ENCODE data around the gene EXOC6. TPM values are rescaled to one million over a fixed set of nuclear protein-coding genes. Genes with fewer than 3 reads are reported as not detected.

Gene EXOC6
- polyA plus RNA-seq, 1 donor, result 35.2 TPM

DNA sequence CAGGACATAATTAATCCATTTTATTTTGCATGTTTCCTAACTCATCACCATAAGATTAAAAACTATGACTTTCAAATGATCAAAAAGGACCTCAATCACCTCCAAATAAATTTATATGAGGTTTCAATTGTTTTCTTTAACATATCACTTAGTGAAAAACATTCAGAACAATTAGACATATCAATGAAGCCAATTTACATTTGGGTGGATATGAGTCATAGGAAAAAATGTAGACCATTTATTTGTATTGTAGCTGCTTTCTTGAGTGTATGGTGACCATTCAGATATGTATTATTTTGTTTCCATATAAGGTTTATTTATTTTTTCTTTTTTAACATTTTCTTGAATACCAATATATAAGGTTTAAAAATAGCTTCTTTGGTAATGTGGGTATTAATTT lies 13.3 kb upstream of the EXOC6 start:
- no peak for DNase-seq

DNA sequence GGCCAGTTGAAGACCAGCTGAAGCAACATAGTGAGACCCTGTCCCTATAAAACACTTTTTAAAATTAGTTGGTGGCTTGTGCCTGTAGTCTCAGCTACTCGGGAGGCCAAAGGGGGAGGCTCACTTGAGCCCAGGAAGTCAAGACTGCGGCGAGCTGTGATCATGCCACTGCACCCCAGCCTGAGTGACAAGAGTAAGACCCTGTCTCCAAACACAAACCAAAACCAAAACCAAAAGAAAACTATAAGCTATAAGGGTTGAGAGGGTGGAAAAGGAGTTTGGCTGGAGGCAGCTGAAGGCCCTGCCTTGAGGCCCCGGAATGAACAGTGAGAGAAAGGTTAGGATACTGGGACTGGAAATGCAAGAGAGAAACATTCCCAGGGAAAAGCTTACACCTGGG lies 10.9 kb upstream of the EXOC6 start:
- no peak for DNase-seq

DNA sequence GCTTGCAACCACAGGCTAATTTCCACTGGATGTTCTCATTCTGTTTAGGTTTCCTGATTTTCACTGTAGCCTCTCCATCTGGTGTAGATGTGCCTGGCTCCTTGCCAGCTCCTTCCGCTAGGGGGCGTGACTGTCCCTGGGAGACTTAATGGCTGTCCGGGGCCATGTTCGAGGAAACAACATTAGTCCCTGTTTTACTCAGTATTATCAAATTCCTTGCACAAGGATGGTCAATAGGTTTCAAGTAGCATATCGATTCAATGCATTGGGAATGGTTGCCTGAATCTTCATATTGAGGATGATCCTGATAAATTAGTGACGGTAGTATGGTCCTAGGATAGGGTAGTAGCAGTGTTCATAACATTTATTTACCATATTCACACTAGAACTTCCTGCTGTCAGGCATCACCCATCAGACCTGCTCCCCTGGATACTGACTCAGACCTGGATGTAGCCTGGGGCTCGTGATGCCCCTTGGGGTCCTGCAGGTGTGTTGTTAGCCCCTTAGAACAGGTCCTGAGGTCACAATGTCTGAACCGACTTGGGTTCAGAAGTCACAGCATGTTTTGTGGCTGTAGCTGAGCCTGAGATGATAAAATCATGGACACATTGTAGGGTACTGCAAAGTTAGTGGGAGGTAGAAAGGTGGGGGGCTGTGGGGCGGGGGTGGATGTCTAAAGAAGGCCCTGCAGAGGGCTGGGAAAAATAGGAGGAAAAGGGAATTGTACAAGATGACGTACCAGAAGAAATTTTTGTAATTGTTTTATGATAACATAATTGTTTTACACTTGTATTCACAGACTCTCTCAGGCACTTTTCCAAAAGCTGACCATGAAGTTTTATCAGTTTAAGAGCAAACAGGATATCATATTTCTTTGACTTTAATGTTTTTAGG lies 8.9 kb upstream of the EXOC6 start:
- DNase-seq, result peak; percentile 53

- DNase-seq, result no peak
Measured at GRCh38 chr10:92844746-92845145, 3.6 kb upstream of the EXOC6 start.

DNA sequence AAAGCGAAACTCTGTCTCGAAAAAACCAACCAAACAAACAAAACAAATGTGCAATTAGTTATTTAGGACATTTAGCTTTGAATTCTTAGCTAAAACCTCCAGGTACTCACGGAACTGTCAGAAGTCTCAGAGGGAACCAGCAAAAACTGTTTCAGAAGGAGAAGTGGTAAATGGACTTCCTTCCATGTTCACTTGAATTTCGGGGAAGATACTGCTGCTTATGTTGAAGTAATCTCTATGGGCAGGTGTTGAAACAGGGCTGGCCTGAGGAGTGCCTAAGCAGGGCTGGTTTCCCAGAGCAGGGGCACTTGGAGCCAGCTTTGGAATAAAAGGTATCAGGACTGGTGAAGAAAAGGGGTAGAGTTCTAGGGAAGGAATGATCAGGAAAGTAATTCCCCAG lies 2.4 kb upstream of the EXOC6 start:
- no peak for DNase-seq

DNA sequence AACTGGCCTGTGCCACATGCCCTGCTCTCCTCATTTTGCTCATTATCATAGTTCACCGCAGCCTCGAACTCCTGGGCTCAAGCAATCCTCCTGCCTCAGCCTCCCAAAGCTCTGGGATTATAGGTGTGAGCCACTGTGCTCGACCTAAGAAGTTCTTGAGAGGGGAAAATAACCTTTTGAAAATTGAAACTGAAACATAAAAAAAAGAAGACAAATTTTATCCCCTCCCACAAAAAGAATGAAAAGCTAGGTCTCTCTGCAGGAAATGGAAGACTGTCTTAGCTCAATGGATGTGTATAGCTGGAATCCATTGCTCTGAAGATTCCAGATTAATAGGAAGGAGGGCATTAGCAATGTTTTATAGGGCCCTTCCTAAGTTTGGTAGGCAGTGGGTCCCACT lies 2.0 kb upstream of the EXOC6 start:
- no peak for DNase-seq

DNA sequence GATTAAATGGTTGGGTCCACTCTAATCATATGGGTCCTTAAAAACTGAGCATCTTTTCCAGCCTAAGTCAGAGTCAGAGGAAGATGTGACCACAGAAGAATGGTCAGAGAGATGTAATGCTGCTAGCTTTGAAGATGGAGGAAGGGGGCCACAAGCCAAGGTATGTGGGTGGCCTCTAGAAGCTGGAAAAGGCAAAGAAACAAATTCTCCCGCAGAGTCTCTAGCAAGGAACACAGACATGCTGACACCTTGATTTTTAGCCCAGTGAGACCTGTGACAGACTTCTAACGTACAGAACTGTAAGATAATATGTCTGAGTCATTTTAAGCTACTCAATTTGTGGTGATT lies 1.5 kb upstream of the EXOC6 start:
- DNase-seq, result no peak

DNA sequence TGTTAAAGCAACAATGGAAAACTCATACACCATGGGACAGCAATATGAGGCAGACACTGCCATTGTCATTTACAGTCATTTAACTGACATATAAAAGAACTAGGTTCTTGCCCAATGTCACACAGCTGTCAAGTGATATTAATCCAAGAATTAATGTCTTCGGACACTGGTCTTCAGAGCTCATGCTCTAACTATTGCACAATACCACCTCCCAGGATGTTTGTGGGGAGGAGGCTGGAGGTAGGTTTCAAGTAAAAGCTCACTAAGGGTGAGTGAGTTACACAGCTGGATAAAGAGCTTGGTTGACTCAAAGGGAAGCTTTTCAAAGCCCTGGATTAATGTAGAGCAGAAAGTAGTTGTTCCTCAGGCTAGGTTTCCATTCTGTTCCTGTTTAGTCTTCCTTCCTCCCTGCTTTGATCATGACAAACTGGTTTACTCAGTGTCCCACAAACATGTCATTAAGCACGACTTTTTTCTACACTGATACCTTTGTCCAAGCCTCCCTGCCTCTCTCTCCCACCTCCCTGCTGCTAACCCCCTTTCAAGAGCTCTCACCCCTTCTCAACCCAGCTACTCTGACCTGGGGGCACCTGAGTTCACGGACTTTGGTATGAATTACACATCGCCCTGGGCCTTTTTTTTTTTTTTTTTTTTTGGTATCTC lies 987 bp upstream of the EXOC6 start:
- DNase-seq, result no peak

GRCh38 chr10:92848037-92848440 lies 281 bp upstream of the EXOC6 start:
- DNase-seq, result no peak

GRCh38 chr10:92849234-92849525 lies 860 bp downstream of the EXOC6 start:
- DNase-seq, result no peak

DNA sequence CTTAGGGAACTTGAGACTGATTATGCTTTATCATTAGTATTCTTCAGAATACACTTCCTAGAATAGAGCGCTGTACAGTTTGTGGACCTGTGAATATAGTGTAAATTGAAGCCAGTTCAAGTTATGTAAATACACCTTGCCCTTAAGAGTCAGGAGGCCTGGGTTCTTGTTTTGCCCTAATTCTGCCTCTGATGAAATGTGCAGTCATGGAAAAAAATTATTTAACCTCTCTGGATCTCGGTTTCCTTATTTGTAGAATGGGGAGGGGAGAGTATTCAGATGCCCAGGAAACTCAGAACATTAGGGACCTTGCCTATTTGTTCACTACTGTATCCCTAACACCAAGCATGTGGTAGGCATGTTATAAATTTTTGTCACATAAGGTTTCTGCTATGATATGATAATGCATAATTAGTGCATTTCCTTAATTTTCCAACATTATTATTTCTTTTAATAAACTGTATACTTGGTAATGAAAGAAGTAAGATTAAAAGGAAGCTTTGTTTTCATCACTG lies 1.3 kb downstream of the EXOC6 start:
- DNase-seq, result no peak

DNA sequence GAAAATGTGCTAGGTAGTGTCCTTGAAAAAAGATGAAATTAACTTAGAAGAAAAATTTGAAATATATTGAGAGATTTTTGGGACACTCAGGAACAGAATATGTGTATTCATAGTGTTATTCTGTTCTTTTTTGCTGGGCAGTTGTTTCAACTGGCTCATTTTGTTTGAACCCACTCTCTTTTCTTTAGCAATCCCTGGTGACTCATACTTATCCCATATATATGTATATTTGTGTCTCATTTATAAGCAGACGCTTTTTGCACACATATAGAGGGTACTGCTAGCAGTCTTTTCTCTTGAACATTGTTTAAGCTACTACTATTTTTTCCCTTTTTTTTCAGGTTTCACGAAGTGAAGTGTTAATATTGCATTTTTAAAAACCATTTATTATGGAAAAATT lies 1.9 kb downstream of the EXOC6 start:
- DNase-seq, result no peak

GRCh38 chr10:92851003-92851402 lies 2.7 kb downstream of the EXOC6 start:
- no peak for DNase-seq

DNA sequence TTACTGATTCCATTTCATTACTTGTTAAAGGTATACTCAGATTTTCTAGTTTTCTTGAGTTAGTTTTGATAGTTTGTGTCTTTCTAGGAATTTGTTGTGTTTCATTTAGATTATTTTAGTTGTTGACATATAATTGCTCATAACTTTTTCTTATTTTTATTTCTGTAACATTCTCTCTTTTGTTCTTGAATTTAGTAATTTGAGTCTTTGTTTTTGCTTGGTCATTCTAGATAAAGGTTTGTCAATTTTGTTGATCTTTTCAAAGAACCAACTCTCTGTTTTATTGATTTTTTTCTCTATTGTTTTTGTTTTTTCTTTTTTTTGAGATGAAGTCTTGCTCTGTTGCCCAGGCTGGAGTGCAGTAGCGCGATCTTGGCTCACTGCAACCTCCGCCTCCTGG lies 7.2 kb downstream of the EXOC6 start:
- no peak for DNase-seq

DNA sequence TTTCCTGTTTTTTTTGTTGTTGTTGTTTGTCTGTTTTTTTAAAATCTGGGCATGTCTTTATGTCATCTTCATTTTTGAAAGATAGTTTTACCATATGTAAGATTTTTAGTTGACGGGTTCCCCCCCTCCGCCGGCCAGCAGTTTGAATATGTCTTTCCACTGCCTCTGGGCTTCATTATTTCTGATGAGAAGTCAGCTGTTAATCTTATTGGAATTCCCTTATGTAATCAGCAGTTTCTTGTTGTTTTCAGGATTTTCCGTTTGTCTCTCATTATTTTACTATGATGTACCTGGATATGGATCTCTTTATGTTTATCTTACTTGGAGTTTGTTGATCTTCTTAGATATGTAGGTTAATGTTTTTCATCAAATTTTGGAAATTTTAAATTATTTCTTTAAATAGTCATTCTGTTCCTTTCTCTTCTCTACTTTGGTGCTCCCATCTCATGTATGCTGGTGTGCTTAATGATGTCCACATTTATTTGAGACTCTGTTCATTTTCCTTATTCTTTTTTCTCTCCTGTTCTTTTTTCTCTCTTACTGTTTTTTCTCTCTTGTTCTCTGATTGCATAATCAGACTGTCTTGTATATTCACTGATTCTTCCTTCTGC lies 9.7 kb downstream of the EXOC6 start:
- no peak for DNase-seq

- DNase-seq, result no peak
Measured at GRCh38 chr10:92867235-92867634, 18.9 kb downstream of the EXOC6 start.

DNA sequence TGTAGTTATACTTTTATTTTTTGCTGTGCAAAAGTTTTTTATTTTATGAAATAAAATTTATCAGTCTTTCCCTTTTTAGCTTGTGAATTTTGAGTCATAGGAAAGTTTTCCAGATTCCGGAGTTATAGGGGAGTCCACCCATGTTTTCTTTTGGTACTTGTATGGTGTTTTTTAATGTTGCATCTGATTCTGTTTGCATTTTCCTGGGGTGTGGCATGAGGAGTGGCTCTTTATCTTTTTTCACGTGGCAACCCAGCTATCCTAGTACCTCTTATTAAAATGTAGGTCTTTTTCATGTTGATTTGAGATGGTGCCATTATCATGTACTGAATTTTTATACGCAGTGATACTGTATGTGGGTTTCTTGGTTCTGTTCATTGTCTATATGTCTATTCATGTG lies 19.7 kb downstream of the EXOC6 start:
- DNase-seq, result no peak

- no peak for DNase-seq
Measured at GRCh38 chr10:92868557-92868956, 20.2 kb downstream of the EXOC6 start.

- no peak for DNase-seq
Measured at GRCh38 chr10:92873029-92873428, 24.7 kb downstream of the EXOC6 start.

- DNase-seq, result no peak
Measured at GRCh38 chr10:92876509-92877036, 28.3 kb downstream of the EXOC6 start.

DNA sequence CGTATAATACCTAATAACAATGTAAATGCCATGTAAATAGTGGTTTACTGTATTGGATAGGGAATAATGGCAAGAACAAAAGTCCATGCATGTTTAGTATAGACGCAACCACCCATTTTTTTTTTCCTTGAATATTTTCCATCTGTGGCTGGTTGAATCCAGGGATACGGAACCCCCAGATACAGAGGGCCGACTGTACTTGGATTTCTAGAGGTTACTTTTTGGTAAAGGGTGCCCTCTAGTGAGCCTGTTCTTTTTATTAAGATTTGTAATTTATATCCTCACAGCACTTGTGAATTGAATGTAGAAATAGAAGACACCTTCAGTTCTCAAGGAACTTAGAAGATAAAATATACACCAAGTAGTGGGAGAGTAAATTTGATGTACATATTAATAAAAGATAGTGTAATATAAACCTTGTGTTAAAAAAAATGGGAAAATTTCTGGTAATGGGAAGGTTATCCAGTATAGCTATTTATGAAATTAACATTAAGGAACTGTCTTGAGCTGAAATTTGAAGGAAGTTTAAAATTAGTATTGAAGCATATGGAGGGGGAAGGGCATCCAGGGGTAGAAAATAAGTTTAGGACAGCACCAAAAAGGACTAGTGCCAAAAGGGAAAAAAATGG lies 32.0 kb downstream of the EXOC6 start:
- peak; percentile 37 for DNase-seq

DNA sequence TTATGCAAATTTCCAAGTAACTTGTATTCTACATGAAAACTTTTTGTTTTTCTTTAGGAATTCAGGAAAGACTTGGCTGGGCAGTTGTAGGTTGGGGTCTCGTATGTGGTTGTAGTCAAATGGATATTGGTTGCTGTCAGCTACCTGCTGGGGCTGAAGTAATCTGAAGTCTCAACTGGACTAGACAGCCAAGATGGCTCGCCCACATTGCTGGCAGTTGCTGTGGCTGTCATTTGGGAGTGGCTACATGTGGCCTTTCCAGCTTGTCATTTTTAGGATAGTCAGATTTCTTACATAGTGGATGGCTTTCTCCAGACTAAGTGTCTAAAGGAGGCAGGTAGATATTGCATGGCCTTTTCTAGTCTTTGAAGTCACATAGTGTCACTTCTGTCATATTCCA lies 32.6 kb downstream of the EXOC6 start:
- no peak for DNase-seq

DNA sequence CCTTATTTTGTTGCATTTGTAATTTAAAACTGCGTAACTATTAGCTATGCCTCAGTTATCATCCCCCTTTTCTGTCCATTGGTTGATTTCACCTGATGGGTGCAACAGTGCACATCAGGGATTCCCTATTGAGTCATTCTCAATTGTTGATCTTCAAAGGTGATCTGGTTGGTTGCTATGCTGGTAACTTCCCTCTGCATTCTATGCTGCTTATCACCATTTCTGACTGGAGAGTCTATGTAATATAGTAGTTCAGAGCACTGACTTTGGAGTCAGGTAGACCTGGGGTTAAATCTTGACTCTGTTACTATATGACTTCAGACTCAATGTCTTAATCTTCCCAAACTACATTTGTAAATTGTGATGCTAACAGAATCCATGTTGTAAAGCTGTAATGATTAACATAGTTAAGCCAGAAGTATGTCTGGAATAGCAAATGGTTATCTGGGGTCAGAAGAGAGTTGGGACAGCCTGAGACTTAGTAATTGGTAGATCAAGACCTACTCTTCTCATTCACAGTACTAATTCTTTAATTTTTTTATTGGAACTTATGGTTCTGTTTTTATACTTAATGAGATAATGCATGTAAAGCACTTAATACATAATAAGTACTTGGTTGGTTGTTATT lies 38.1 kb downstream of the EXOC6 start:
- no peak for DNase-seq

Measured in hindlimb muscle (tissue), 1 donor.